Left colon (tissue), 2 donors: Measurements from ENCODE around the gene TCFL5. TPM values are rescaled to one million over a fixed set of nuclear protein-coding genes. Genes with fewer than 3 reads are reported as not detected.

ENCODE experiments used
- ATAC-seq: fragments of 200-7000 bp; cut with Tn5 transposase; one replicate; pipeline ENCODE4 v1.9.1; 2020; ENCODE audit warnings: mild to moderate bottlenecking, moderate library complexity
- DNase-seq, 2 donors: peaks; one replicate each; pipeline ENCODE4 v3.0.0-alpha.2; 2020
- intact Hi-C, 2 donors: fragments of 100-400 bp; cut with DNase I in 1 of 2; cut with micrococcal nuclease in 1 of 2; formaldehyde crosslinking; loops; one replicate each; pipeline versions ENCODE4 v1.11.2 to v1.14.0; 2022; cut with DNase I, micrococcal nuclease
- total RNA-seq, 2 donors: library from RNA; stranded (reverse); fragmentation: NEBNext Ultra II Directional; extraction: Animal tissue kit (Norgen Biotek cat#: 25700); gene quantifications; one replicate each; pipeline ENCODE4 v1.2.1, GENCODE V29; 2021
- donor health status: DM: no; HTN: no; CAD: no.
- donor health status: DM: yes; HTN: yes; CAD: no.

TCFL5 gene
- total RNA-seq, 2 donors from 2014 or later, result 5.9 to 6.5 TPM

GRCh38 chr20:62898093-62898964 lies 36.7 kb upstream of the TCFL5 start:
- intact Hi-C loops, result loop anchor here in 1 of 2 donors (10.0 kb wide), 1 partner anchor 106 kb away; the partner anchor contains the start of gene BHLHE23
- DNase-seq (peak in 1 of 2 donors; percentile 54), ATAC-seq (peak; percentile 27)

DNA sequence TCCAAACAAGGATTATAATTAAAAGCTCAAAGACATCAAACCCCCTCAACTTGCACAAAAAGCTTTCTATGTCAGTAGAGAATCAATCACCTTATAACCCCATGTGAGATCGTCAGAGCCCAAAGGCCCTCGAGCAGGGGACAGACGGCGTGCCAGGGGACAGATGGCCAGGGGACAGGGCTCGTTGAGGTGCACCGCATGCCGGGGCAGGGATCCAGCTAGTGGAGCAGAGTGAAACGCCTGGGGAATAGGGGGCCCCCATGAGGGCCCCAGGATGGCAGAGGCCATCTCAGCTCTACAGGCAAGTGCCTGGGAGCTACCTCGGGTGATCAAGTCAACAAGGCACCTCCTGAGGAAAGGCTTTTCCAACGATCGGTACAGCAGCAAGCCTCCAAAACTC lies 36.0 kb upstream of the TCFL5 start:
- ATAC-seq (no peak), DNase-seq (no peak)
- intact Hi-C loops, result loop anchor here in 1 of 2 donors (10.0 kb wide), 1 partner anchor 107 kb away; the partner anchor contains the start of gene BHLHE23

DNA sequence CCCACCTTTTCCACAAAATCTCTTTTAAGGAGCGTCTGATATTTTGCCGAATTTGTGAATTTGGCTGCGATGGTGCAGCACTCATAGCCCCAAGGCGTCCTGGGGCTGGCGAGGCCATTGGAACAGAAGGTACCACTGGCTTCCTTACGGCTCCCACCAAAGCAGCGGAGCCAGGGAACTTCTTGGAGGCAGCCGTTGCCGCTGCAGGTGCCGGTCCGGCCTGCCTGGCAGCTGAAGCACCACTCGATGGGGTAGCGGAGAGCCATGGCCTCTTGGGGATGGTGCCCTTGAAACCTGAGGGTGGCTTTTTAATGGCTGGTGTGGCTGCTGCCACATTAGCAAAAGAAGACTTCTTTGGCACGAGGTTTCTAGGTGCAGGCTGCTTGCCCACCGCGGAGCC lies 34.9 kb upstream of the TCFL5 start:
- intact Hi-C loops, result loop anchor here in 1 of 2 donors (10.0 kb wide), 1 partner anchor 108 kb away; the partner anchor contains the start of gene BHLHE23
- no peak for ATAC-seq

DNA sequence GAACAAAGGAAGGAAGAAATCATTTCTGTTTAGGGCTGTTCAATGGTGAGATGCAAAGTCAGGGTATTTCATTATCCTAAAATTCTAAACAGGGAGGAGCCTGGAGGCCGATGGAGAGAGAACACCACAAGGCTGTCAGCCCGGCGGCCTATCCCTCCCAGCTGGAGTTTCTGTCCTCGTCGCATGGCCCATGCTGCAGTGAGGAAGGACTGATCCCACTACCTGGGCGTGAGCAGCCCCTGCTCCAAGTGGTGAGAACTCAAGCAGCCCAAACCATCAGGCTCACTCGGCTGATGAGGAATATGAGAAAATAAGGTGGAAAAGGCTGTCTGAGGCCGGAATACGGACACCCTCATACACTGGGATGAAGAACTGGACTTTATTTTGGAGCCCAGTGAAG lies 33.9 kb upstream of the TCFL5 start:
- intact Hi-C loops, result loop anchor here in 1 of 2 donors (10.0 kb wide), 1 partner anchor 109 kb away; the partner anchor contains the start of gene BHLHE23
- DNase-seq (no peak), ATAC-seq (no peak)

More for the DNA sequence above, 34.9 kb upstream of the TCFL5 start:
- no peak for DNase-seq

- DNase-seq (no peak), ATAC-seq (no peak)
- intact Hi-C loops, result loop anchor here in 1 of 2 donors (10.0 kb wide), 1 partner anchor 111 kb away; the partner anchor contains the start of gene BHLHE23
These were observed 32.6 kb upstream of the TCFL5 start for GRCh38 chr20:62894261-62894660.

DNA sequence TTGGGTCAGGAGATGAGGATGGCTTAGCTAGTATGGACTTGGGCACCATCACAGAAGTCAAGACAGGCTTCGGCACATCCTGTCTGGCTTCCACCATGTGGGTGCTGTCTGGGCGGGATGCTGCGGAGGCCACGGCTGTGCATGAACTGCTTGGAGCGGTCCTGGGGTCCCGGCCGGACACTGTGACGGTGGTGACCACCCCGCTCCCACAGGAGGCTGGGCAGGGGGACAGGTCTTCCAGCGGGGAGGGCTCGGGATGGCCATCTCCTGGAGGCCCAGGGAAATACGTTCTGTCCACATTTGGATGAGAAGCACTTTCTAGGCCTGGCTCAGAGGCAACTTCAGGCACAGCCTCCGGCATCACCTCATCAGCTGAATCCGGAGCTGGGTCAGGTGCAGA lies 32.1 kb upstream of the TCFL5 start:
- DNase-seq, result no peak
- intact Hi-C loops, result loop anchor here in 1 of 2 donors (10.0 kb wide), 1 partner anchor 111 kb away; the partner anchor contains the start of gene BHLHE23
- no peak for ATAC-seq

- no peak for DNase-seq
- ATAC-seq, result no peak
- intact Hi-C loops, result loop anchor here in 1 of 2 donors (10.0 kb wide), 1 partner anchor 112 kb away; the partner anchor contains the start of gene BHLHE23
These were observed 31.0 kb upstream of the TCFL5 start for GRCh38 chr20:62892348-62893304.

GRCh38 chr20:62891111-62891510 lies 29.5 kb upstream of the TCFL5 start:
- no peak for DNase-seq
- no peak for ATAC-seq
- intact Hi-C loops, result loop anchor here in 1 of 2 donors (10.0 kb wide), 1 partner anchor 114 kb away; the partner anchor contains the start of gene BHLHE23

GRCh38 chr20:62890444-62890843 lies 28.8 kb upstream of the TCFL5 start:
- DNase-seq (no peak), ATAC-seq (no peak)
- intact Hi-C loops, result loop anchor here in 1 of 2 donors (10.0 kb wide), 1 partner anchor 114 kb away; the partner anchor contains the start of gene BHLHE23

DNA sequence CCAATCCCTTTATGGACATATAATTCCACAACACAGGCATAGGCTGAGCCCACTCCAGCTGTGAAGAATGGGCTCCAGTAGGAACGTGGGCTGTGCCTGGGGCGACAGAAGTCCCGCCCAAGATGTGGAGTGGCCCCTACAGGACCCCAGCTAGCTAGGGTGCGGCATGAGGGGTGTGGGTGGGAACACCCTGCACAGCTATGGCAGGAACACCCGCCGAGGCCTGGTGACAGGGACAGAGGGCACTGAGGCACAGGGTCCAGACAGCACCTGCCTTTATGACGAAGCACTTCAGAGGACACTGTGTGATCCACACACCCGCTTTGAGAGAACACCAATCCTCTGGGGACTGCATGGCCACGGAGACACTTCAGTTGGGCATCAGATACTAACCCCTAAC lies 28.2 kb upstream of the TCFL5 start:
- ATAC-seq (no peak), DNase-seq (no peak)
- intact Hi-C loops, result loop anchor here in 1 of 2 donors (10.0 kb wide), 1 partner anchor 115 kb away; the partner anchor contains the start of gene BHLHE23

DNA sequence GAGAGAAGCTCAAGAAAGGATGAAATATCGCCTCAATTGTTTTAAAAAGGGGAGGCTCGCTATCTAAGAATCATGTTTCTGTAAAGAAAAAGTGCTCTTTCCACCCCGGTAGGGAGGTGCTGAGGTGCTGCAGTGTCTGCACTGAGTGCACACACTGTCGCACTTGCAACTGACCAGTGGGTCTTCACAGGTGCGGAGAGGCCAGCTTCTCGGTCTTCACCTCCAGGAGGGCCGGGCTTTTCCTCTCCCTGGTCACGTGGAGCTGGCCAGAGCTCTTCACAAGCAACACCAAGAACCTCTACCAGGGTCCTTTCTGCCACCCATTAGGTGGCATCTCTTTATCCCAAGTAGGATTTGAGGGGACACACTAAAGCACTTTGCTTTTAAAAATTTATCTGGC lies 27.8 kb upstream of the TCFL5 start:
- DNase-seq, result no peak
- no peak for ATAC-seq
- intact Hi-C loops, result no loop called here

DNA sequence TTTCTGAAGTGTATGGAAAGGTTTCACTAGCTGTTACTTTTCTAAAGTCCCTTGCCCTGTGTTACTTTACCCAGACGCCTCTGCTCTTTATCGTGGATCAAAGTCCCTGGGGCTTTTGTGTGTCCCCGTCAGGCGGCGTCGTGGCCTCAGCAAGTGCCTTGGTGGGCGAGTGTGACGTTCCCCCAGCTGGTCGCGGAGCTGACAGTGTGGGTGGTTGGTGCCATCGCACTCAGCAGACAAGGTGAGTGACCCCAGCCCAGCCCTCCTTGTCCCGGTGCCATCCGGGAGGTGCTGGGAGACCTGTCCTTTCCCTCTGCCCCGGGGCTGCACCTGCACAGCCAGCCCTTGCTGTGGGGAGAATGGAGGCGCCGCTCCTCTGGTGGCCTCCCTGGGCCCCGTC lies 27.3 kb upstream of the TCFL5 start:
- ATAC-seq (no peak), DNase-seq (no peak)
- intact Hi-C loops, result no loop called here

- ATAC-seq, result no peak
- intact Hi-C loops, result no loop called here
These were observed 26.8 kb upstream of the TCFL5 start for GRCh38 chr20:62888406-62888805.

DNA sequence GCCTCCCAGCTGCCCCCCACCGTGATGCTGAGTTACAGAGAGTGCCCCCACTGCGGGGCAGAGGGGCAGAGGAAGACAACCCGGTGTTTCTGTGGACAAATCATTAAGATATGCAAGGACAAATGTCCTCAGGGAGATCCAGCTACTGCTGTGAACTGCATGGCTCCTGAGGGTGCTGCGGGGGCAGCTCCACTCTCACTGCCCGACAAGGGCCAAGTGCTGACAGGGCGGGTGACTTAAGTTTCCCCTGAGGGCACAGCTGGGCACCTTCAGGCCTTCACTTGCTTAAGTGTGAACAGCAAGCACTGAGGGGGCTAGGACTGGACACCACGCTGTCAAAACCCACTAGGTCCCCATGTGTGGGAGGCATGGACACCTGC lies 26.2 kb upstream of the TCFL5 start:
- ATAC-seq, result peak; percentile 10

More at GRCh38 chr20:62888406-62888805, 26.8 kb upstream of the TCFL5 start:
- DNase-seq, result no peak

DNA sequence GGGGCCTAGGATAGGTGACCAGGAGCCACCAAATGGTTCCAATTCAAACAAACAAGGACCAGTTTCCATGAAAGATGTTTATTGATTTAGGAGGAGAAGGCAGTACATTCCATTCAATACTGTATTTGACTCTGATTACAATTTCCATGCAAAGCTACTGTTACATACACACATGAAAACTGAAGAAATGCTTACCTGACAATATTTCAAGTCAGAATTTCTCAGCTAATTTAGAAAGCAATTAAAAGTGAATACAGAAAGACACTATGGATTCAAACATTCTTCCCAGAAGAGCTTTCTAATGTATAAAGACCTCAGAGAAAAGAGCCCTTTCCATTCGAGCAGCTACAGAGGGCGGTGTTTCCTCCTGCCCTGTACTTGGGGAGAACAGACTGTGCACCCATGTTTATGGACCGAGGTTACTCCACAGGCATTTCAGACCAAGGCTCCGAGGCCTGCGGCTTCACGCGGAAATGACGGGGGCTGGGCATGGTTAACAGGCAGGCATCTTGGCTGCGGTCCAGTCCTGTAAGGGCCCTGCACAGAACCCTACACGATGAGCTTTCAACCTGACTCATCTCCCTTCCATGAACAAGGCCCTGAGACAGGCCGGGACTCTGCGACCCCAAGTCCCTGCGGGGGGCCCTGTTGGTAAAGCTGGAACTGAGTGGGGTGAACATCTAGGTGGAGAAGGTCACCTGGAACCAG lies 25.7 kb upstream of the TCFL5 start:
- intact Hi-C loops, result no loop called here
- ATAC-seq, result peak; percentile 77
- DNase-seq, result peak; percentile 77 to 89

More for the DNA sequence above, 26.2 kb upstream of the TCFL5 start:
- DNase-seq, result no peak
- intact Hi-C loops, result no loop called here

DNA sequence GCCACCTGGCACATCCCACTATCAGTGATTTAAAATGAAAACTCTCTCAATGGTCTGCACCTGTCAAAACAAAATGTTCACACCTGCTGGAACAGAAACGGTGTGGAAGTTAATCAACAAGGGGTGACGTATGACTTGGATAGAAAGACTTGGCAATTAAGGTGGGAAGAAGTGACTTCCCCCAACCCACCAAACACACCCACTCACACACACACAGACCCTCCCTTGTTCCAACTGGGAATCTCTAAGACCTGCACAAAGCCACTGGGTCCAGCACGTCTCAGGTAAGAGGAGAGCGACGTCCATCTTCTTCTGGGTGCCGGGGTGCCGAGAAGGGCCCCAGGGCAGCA lies 25.1 kb upstream of the TCFL5 start:
- intact Hi-C loops, result no loop called here
- ATAC-seq (no peak), DNase-seq (no peak)

GRCh38 chr20:62885896-62886708 lies 24.5 kb upstream of the TCFL5 start:
- intact Hi-C loops, result no loop called here
- ATAC-seq, result no peak

More at GRCh38 chr20:62885896-62886708, 24.5 kb upstream of the TCFL5 start:
- no peak for DNase-seq
